CD4-positive, alpha-beta T cell treated with Interleukin-15 for 1 hour (primary cell): ENCODE data around the gene LRMDA.

Experiments used
- DNase-seq: peaks from one replicate; pipeline ENCODE4 v3.0.0-alpha.2; 2020

LRMDA gene

DNA sequence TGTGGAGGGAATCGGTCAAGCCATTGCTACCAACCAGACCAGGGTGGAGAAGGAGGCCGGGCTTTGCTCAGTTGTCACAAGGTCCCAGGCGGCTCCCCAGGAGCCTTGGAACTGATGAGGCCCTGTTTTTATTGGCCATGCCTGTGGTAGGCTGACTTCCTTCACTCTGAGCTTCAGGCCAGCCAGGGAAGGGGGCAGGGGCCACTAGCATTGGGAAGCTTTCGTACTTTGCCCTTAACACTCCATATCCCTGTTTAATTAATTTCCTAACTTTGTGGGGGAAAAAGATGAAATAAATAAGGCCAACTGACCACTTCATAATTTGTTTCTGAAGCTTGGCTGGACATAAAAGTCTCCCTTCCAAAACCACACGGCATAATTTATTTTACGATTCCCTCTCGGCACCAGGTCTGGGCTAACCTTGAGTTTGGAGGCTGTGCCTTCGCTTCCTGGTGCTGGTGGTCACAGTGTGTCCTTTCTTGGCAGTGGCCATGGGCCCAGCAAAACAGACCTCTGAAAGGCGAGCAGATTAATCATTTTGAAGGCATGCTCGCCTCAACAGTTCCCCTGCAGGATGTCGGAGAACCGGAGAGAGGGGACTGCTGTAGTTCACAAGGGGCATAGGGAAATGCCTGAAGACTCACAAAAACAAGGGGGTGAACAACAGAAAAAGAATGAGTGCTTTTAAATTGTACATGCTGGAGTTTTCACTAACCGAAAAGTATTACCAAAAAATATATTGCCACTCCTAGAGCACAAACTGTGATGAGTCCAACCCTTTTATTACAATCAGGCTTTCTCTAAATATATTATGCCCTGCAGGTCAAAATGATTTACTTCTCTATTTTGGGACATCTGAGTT, 966.0 kb downstream of the LRMDA start:
- no peak for DNase-seq

DNA sequence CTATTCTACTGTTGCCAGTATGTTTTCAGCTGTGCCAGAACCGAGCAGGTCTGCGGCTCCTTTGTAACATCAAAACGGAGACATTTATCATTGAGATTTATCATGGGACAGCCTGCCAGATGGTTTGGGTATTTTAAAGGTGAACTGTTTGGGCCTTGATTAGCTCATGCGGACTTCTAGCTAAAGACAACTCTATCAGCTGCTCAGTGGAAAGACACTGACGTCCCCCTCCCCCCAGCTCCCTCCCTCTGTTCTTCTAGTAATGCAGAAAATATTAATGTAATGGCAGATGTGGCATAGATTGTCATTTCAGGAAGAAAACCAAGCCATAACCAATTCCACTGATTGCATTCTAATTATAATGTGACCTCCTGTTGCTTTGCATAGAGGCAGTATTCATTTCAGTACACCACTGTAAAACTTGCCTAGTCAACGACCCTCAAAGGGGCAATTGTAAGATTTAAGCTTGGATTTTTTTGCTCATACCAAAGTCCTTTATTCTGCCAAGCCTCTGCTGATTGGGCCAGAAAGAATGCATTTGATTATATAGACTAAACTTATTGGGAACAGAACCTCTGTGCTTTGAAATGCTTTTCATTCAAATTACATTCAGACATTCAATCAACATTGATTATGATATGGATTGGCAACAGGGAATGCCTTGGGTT, 966.8 kb downstream of the LRMDA start:
- no peak for DNase-seq

DNA sequence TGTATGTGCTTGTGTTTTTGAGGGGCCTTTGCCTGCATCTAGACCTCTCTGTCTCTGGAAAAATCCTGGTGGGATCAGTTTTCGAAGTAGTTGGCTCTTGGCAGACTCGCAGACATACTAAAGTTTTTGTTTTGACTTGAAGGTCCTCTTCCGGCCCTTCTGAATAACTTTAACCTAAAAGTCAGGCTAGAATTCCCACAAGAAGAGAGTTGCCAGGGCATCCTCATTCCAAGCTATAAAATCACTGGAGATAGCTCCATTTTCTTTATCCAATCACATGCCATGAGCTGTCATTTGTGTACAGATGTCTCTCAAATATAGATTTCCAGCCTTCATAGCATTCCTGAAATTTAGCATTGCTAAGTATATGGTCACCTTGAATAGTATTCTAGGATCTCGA, 967.8 kb downstream of the LRMDA start:
- DNase-seq: no peak

DNA sequence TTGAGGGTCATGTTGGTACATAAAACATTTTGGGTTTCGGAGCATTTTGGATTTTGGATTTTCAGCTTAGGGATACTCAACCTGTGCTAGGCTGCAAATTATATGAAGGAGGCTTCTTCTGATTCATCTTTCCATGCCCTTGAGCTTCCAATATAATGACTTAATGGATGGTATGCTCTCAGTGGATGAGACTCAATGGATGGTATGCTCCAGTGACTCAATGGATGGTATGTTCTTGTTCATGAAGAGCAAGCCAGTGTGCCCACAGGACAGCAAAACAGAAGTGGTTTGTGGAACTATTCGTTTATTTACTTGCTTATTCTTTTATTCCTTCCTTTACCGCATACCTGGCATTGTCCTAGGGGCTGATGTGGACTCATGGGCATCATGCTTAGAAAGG, 969.6 kb downstream of the LRMDA start:
- no peak for DNase-seq

DNA sequence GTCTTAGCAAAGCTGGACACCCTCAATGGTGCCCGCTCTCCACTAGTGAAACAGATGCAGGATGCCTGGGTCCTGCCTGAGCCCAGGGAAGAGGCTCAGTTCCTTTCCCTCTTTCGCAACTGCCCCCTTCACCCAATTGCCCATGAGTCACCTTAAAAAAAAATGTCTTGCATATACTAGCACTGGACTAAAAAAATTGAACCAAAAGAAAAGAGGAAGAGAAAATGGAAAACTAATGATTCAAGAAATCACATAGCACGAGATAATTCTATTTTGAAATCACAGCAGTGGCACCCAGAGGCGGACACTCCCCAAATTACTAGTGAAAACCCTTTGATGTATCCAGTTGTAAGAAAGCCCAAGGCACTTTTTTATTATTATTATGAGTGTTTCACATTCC, 972.5 kb downstream of the LRMDA start:
- DNase-seq: peak; percentile 55

DNA sequence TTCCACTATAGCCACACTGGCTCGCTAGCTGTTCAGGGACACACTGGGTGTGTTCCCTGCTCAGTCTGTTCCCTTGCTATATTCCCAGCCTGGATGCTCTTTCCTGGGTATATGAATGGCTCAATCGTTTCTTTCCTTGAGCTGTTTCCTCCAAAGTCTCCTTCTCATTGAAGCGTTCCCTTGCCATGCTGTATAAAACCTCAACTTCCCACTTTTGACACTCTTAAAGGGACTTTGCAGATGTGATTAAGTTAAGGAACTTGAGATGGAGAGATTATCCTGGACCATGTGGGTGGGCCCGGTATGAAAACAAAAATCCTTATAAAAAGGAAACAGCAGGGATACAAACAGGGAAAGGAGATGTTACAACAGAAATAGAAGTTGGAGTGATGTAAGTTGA, 973.1 kb downstream of the LRMDA start:
- no peak for DNase-seq

DNA sequence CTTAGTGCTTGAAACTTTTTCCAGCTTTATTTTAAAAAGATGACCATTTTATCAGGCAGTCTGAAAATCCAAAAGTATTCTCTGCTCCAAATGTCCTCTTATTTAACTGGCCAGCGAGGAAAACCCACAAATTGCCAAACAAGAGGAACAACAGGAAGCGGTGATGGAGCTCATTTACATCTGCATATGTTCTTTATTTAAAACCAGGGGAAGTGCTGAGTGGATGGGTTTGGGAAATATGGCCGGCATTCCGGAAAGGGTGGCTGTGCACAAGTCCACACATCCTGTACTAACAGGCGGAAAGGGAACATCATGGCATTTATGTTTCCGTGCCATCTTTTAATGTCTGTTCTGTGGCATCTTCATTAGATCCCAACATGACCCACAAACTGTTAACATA, 974.5 kb downstream of the LRMDA start:
- no peak for DNase-seq

DNA sequence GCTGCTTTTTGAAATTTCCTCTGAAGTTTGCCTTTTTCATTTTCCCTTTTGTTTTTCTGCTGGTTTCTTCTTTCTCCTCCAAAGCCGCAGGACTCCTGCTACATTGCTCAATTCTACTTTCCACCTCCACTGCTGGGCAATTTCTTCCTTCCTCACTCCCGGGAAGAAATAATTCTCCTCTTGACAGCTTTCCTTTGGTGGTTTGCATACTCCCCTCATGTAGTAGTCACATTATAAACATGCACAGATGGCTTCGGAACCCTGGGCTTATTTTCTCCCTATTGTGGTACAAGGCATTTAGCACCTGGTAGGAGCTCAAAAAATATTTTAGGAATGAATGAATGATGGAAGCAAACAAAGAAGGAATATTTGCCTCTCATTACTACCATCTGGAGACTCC, 977.2 kb downstream of the LRMDA start:
- no peak for DNase-seq

DNA sequence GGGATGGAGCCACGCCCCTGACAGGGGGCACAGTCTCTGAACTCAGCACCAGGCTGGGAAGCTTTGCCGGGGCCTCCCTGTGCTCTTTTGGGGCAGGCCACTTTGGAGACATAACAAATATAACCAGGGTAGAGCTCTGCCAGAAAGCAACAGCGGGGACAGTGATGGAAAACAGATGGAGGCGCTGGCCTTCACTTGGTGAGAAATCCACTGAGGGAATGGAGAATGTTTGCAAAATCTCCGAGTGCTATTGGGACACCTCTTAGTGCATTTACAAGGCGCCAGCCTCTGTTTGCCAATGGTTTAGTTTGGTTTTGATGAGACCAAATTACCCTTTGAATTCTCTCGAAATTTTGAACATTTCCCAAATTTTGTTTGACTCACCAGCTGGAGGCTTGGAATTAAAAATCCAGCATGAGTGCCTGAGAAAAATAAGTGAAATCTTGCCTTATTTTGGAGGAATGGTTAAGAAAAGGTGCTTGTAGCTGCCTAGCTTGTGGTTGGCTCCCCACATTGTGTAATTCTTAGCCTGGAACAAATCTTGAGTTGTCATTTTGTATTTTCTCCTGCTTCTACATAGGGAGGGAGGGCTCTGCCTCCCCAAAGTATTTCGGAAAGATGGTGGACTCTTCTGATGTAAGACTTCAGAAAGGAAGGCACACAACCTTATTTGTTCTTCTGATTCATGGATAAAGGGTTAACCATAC, 980.5 kb downstream of the LRMDA start:
- DNase-seq: no peak

DNA sequence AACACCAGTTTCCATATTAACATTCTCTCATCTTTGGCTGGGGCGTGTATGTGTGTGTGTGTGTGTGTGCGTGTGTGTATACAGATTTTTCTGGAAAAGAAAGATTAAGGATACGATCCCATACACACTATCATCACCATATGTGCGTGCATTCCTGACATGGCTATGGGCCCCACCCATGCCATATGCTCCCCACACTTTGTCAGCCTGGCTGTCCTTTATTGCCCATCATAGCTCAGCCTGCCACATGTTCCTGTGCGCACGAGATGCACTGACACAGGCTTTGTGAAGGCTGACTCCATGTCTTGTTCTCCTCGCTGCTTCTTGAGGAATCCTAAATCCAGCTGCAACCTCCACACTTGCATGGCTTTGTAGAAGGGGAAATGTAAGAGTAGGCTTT, 984.1 kb downstream of the LRMDA start:
- DNase-seq: no peak

DNA sequence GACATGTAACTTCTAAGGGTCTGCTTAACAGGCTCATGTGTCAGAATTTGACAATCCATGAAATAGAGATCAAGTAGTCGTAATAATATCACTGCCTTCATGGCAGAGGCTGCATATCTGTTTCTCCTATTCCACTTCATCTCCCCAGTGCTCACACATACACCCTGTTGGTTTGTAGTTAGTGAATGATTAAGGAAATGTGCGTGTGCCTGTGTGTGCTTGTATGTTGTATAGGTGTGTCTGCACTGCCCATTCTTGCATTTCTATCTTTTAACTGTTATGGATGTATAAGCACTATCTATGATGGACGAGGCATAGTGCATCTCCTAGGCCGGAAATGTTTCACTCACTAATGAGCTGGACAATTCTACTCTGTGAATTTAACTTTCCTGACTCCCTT, 985.2 kb downstream of the LRMDA start:
- DNase-seq: no peak

DNA sequence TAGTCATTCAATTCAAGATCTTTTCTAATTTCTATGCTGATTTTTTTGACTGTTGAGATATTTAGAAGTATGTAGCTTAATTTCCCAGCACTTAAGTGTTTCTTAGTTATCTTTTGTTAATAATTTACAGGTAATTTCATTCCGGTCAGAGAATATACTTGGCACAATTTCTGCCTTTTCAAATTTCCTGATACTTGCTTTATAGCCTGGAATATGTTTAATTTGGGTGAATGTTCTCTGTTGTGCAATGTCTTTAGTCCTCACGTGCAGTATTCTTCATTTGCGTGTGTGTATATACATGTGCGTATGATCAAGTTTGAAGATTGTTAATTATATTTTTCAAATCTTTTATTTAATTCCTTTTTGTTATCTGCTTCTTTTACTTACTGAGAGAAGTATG, 989.3 kb downstream of the LRMDA start:
- no peak for DNase-seq

DNA sequence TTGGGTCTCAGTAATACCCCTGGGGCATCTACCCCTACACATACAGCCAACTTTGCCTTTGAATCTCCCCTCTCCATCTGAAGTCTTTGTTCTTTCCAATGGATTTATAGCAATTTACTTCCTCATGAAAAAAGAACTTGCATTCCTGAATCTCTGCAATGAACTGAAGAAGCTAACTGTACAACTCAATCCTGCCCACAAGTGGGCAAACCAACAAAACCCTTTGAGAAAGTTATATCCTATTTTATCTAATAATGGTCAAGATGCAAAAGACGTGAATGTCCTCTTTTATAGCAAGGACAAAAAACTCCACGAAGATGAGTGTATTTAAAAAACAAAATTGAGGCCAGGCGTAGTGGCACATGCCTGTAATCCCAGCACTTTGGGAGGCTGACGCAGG, 991.3 kb downstream of the LRMDA start:
- DNase-seq: no peak

DNA sequence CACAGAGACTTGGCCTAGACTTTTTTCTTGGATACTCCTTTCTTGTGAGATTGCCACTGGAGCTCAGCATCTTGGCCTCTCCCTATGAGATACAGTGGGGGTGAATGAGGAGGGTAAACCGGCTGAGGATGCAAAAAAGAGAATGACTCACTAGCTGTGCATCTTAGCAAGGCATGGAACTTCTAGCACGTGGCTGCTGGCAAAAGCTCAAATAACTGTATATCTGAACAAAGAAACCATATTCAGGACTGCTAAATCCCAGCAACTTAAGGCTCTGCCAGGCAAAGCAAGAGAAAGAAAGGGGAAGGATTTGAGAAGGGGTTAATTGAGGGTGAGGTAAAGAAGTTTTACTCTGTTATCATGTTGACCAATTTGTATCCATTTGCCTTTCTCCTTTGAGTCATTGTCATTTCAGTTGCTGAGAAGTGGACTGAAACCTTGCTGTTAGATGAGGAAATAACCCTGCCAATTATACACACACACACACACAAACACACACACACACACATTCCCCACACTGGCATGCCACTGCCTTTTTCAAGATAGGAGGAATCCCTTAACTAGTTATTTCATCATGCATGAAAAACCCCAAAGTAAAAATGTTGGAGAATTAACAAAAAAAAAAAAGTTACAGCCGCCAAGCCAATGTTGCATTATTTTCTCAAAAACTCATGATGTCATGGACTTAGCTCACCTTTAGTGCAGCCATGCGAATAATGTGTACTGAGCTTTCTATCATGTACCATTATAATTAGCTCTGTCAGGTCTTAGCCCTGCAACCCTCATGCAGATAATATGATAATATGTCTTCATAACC, 997.3 kb downstream of the LRMDA start:
- no peak for DNase-seq

DNA sequence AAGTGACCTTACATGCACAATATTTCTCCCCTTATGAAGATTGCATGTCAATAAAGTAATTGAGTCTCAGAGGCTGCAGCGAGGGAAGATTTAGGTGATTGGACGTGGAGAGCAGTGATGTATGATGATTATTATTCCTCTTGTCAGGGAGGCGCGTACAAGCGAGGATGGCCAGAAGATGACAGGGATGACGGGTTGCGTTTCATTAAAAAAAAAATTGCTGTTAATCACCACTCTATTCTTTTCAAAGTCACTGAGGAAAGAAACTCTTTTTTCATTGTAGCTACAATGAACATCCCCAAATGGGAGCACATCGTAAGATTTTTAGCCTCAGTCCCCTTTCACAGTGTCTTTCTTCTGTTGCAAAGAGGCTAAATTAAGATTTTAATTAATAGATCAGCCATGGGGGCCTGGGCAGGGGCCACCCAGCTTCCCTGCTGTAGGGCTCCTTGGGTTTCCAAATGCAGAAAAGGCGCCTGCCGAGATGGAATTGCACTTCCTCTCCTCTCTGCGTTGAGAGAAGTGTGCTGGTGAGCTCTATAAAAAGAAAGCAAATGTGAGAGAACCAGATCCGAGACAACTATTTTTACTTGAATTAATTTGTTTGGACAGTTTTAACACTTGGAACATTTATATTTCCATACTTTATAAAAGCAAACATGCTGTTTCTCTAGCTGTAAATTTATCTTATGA, 998.1 kb downstream of the LRMDA start:
- DNase-seq: no peak

DNA sequence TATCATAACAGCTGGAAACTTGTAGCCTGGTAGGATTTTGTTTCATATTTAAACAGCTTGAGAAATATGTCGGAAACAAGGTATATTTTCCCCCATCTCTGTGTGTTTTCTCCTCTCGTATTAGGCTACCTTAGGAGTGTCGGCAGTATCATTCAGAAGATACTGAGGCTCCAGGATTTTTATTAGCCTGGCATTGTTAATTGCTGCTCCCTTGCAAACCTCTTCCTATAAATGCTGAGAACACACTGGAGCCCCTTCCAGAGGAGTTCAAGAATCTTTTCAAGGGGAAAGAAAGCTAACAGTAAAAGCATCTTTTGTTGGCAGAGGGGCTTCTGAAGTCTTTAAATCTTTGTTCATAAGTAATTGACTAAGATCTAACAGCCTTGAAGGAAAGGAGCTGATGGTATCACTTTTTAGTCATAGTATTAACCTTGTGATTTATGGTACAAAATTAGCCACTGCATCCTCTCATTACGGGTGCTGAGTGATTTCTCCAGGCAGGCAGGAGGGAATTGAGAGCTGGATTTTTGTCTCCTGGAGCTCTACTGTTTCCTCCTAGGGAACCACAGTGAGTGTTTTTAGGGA, 998.7 kb downstream of the LRMDA start:
- no peak for DNase-seq

DNA sequence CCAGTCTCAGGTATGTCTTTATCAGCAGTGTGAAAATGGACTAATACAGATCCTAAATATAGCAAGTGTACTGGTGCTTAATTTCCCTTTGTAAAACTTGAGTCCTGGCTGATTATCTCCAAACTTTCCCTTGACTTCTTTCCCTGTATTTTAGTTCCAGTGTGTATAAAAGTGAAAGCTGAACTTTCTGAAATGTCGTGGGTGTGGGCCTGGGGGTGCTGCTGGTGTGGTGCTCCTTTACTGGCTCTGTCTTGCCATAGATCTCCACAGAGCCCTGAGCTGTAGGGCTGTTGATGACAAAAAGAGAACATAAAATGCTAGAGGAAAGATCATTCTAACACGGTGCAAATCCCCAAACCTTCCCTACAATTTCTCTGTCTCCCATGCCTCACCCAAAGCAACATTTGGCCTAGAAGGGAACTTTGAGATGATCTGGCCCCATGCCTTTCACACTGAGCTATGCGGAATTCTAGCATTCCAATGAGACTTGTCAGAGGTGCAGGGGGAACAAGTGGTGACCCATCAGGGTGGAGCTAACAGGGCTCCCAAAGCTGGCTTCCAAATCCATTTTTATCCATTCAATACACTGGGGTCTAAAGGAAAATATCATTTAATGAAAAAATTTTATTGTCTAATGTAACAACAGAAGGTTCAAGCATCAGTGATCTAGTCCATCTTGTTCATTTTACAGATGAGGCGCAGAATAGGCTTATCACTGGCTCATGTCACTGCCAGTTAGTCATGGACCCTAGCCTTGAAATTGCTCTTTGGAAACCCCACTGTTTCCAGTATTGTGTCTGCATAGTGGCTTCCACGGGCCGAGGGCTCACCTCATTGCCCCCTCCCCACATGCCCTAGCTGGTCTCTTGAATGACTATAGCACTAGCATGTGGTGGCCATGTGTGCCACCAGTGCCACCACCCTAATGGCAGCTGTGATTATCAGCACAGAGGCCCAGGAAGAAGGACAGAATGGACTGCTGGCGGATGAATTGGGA, 1000.9 kb downstream of the LRMDA start:
- DNase-seq: no peak

DNA sequence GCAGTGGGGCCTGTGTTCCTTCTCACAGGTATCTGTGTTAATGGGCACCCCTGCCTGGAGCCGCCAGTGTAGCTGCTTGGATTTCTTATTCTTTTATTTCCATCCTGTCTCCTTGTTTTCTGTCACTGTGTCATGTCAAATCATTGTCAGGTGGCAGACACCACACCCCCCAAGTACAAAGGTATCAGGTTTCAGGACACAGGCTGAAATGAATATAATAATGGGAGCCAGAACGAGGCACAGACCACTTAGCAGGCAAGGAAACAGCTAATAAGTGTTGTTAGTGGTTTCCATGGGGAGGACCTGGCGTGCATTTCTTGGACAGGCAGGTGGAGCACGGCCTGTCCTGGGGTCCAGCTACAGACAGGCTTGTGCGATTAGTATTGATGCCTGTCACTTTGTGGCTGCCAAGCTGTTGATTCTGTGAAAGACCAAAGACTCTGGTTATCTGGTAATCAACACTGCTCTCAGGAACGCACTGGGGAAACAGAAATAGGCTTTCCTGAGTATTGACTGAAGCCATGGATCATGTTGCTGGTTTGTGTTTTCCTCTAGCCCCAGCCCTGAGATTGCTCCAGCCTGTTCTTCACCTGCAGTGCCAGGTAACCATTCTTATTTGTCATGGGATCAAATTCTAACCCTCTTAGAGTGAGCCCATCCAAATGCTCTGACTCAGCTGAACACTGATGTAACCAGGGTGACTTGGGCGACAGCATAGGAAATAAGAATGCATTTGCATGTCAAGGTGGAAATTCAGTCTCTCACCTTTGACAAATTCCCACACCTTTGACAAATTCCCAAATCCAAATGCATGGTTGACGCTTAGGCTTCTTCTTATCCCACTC, 1002.0 kb downstream of the LRMDA start:
- DNase-seq: no peak

DNA sequence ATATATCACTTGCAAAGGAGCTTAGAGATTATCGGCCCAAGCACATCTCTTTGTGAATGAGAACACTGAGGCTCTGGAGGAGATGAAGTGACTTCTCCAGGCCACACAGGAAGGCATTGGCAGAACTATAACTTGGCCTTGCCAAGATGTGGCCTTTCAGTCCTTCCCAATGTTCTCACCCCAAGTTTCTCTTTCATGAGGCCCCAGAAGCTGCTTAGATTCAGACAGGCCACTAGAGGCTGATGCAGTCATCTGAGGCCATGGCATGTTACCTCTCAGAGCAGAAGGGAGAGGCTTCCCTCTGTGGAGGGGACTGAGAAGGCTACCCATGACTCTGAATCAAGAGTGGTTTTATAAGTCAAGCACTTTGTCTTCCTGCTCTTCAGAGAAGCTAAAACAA, 1003.7 kb downstream of the LRMDA start:
- no peak for DNase-seq

DNA sequence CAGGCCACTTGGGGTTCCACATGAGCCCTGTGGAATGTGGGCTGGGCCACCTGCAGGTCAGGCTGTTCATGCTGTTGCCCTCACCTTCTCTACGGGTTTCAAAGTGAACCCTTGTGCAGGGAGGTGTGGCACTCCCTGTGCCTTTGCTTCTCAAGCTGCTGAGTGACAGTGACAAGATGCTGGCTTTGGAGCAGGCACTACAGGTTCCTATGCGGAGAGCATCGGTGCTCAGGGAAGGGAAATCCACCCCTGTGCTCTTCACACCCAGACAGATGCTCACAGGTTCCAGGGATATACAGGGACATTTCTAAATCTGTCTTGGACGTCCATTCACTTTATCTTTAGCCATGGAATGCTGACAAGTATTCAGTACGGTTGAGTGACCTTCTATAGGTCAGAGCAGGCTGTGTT, 1005.0 kb downstream of the LRMDA start:
- DNase-seq: no peak
